ENCODE results near the gene C16orf78.

DNA sequence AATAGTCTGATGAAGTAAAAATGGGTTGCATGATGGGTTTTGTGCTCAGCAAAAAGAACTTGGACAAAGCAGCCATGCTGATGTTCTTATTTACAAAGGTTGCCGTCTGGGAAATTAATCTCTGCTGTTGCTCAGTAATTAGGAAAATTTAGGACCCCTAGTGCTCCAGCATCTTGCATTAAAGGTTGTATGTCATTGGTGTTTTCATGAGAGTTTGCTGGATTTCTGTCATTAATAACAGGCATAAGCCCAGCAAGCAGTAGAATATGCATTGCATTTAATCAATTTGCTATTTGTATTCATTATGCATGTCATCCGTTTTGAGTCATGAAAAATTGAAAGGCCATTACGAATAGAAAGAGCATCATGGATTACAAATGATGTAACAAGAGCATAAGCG, 45.3 kb upstream of the C16orf78 start:
- no peak for TF ChIP-seq POLR2A (IDR thresholded peaks at IDR 0.05)
- TF ChIP-seq, protein P1, sequence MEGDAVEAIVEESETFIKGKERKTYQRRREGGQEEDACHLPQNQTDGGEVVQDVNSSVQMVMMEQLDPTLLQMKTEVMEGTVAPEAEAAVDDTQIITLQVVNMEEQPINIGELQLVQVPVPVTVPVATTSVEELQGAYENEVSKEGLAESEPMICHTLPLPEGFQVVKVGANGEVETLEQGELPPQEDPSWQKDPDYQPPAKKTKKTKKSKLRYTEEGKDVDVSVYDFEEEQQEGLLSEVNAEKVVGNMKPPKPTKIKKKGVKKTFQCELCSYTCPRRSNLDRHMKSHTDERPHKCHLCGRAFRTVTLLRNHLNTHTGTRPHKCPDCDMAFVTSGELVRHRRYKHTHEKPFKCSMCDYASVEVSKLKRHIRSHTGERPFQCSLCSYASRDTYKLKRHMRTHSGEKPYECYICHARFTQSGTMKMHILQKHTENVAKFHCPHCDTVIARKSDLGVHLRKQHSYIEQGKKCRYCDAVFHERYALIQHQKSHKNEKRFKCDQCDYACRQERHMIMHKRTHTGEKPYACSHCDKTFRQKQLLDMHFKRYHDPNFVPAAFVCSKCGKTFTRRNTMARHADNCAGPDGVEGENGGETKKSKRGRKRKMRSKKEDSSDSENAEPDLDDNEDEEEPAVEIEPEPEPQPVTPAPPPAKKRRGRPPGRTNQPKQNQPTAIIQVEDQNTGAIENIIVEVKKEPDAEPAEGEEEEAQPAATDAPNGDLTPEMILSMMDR (IDR thresholded peaks at IDR 0.05 in 4 of 5, conservative IDR thresholded peaks at IDR 0.05 in 1 of 5) = no peak

All from gastrocnemius medialis (tissue), 4 donors.